Mucosa of descending colon (tissue), 3 donors: Measurements from ENCODE around the gene CHN1. TPM values are rescaled to one million over a fixed set of nuclear protein-coding genes. Genes with fewer than 3 reads are reported as not detected.

ENCODE experiments used
- ATAC-seq: fragments of 200-7000 bp; cut with Tn5 transposase; one replicate; pipeline ENCODE4 v1.9.1; 2020; ENCODE audit warnings: mild to moderate bottlenecking, moderate library complexity
- DNase-seq, 3 donors: peaks; one replicate each; pipeline ENCODE4 v3.0.0-alpha.2; 2020
- H3K36me3 ChIP-seq: fragments of 200-600 bp; one replicate; pipeline ENCODE4 v1.8.0; 2021; ENCODE audit warnings: low read depth, mild to moderate bottlenecking
- H3K4me1 ChIP-seq: fragments of 200-600 bp; one replicate; pipeline ENCODE4 v1.8.0; 2021; ENCODE audit warnings: low read depth, mild to moderate bottlenecking
- H3K4me3 ChIP-seq: fragments of 200-600 bp; one replicate; pipeline ENCODE4 v1.8.0; 2021; ENCODE audit warnings: mild to moderate bottlenecking
- H3K9me3 ChIP-seq: fragments of 200-600 bp; one replicate; pipeline ENCODE4 v1.8.0; 2021; ENCODE audit warnings: mild to moderate bottlenecking
- CTCF ChIP-seq: fragments of 200-600 bp; IDR thresholded peaks from one replicate; pipeline ENCODE4 v1.8.0; 2022; ENCODE audit warnings: antibody characterized with exemption, mild to moderate bottlenecking
- intact Hi-C, 2 donors: fragments of 100-400 bp; cut with DNase I in 1 of 2; cut with micrococcal nuclease in 1 of 2; formaldehyde crosslinking; loops; one replicate each; pipeline versions ENCODE4 v1.11.0 to v1.11.1; 2022; cut with DNase I, micrococcal nuclease
- total RNA-seq, 3 donors: library from RNA; stranded (reverse); fragmentation: NEBNext Ultra II Directional in 2 of 3; extraction: Animal tissue kit (Norgen Biotek cat#: 25700) in 2 of 3; gene quantifications; one replicate each; pipeline versions ENCODE4 v1.2.1 to v1.2.4, GENCODE V29; 2021 to 2023
- donor health status: DM: no; HTN: no; CAD: no; lungs with moderate emphysema.
- donor health status: DM: no; HTN: no; CAD: no.
- donor health status: DM: no; HTN: yes; CAD: no.

The CHN1 gene
- total RNA-seq, 3 donors from 2014 or later, result 2.1 to 15.2 (median 3.9) TPM

GRCh38 chr2:174791020-174791419 lies 214.2 kb downstream of the CHN1 start:
- DNase-seq, result no peak
- Histone ChIP-seq H3K36me3 (no peaks in the 10 kb centered on the region), H3K4me3 (no peak overlapping the region), H3K9me3 (no peaks in the 10 kb centered on the region), H3K4me1 (no peaks in the 10 kb centered on the region)
- ATAC-seq, result no peak
- intact Hi-C loops, result no loop called here
- no peak for TF ChIP-seq CTCF

- TF ChIP-seq CTCF, result no peak
- H3K36me3 ChIP-seq, result no peaks in the 10 kb centered on the region
- intact Hi-C loops, result no loop called here
Observed at GRCh38 chr2:174789001-174789400, 216.2 kb downstream of the CHN1 start.

GRCh38 chr2:174788291-174788929 lies 216.8 kb downstream of the CHN1 start:
- ATAC-seq, result no peak
- no peaks in the 10 kb centered on the region for H3K36me3 ChIP-seq
- H3K4me3 ChIP-seq, result no peak overlapping the region
- no peak for DNase-seq
- no peak for TF ChIP-seq CTCF
- intact Hi-C loops, result no loop called here
- no peaks in the 10 kb centered on the region for H3K9me3 ChIP-seq
- H3K4me1 ChIP-seq, result no peaks in the 10 kb centered on the region

More at GRCh38 chr2:174789001-174789400, 216.2 kb downstream of the CHN1 start:
- H3K4me1 ChIP-seq, result no peaks in the 10 kb centered on the region
- H3K4me3 ChIP-seq, result no peak overlapping the region
- ATAC-seq (no peak), DNase-seq (no peak)
- no peaks in the 10 kb centered on the region for H3K9me3 ChIP-seq

- H3K4me1 ChIP-seq, result no peaks in the 10 kb centered on the region
- no peak for TF ChIP-seq CTCF
- H3K36me3 ChIP-seq, result no peaks in the 10 kb centered on the region
- no peaks in the 10 kb centered on the region for H3K9me3 ChIP-seq
- intact Hi-C loops, result no loop called here
- H3K4me3 ChIP-seq, result no peak overlapping the region
- no peak for DNase-seq
- ATAC-seq, result no peak
Observed at GRCh38 chr2:174787487-174788205, 217.5 kb downstream of the CHN1 start.

- no peak for DNase-seq
- no peak for TF ChIP-seq CTCF
- intact Hi-C loops, result no loop called here
- no peak overlapping the region for H3K4me3 ChIP-seq
- no peaks in the 10 kb centered on the region for H3K4me1 ChIP-seq
- no peak for ATAC-seq
- no peaks in the 10 kb centered on the region for H3K36me3 ChIP-seq
- no peaks in the 10 kb centered on the region for H3K9me3 ChIP-seq
Observed at GRCh38 chr2:174786066-174786725, 219.0 kb downstream of the CHN1 start.
